Rectal smooth muscle tissue (tissue), 1 donor: ENCODE measurements around the gene DUSP14.

Experiments
- H3K27ac ChIP-seq: one replicate; pipeline ENCODE4 v1.7.0; 2013; ENCODE audit warnings: low read depth, low read length, inconsistent platforms
- H3K27me3 ChIP-seq: one replicate; pipeline ENCODE4 v1.7.0; 2013; ENCODE audit warnings: low read length; ENCODE audit not compliant: control insufficient read depth, insufficient read depth
- H3K36me3 ChIP-seq: one replicate; pipeline ENCODE4 v1.7.0; 2013; ENCODE audit warnings: low read length; ENCODE audit not compliant: control insufficient read depth, insufficient read depth
- H3K4me1 ChIP-seq: one replicate; pipeline ENCODE4 v1.7.0; 2013; ENCODE audit warnings: low read length; ENCODE audit not compliant: control insufficient read depth, insufficient read depth
- H3K4me3 ChIP-seq: one replicate; pipeline ENCODE4 v1.7.0; 2013; ENCODE audit warnings: low read length
- H3K9ac ChIP-seq: one replicate; pipeline ENCODE4 v1.7.0; 2013; ENCODE audit warnings: low read length

Gene DUSP14

DNA sequence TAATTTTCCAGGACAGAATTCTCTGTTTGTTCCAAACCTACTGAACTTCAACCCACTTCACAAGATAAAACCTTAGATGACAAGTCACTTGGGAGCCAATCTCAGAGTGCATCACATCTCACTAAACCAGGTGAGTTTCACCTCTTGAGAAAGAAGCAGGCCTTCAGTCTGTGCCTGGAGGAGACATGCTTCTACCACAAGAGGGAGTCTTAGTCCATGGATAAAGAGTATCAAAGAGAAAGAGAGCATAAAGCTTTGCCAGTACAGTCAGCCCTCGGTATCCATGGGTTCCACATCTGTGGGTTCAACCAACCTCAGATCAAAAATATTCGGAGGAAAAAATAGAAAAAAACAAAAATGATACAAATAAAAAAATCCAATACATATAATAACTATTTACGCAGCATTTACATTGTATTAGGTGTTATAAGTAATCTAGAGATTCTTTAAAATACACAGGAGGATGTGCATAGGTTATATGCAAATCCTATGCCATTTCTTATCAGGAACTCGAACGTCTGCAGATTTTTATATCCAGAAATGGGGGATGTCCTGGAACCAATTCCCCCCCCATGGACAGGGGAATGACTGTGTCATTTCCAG is 37.7 kb downstream of the DUSP14 start:
- H3K9ac ChIP-seq = no peak overlapping the region
- no peaks in the 10 kb centered on the region for H3K27me3 ChIP-seq
- no peaks in the 10 kb centered on the region for H3K4me1 ChIP-seq
- H3K36me3 ChIP-seq = peaks cover 11% of the 10 kb centered on the region
- no peak overlapping the region for H3K27ac ChIP-seq
- H3K4me3 ChIP-seq = no peak overlapping the region

DNA sequence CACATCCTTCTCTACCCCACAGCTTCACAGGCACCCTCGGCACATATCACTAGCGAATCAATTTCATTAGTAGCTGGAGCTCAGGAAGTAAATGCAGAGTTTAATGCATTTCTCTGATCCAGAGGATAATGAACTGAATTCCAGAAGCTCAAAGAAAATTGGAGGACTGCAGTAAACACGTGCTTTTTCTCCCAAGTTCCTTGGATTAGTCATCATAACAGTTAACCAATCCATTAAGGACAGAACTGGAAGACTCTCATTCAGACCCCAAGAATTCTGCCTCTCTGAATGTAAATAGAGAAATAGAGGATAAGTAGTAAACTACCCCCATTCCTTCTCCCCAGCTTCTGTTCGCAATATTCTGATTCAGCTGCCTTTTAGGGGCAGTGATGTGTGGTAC is 40.7 kb downstream of the DUSP14 start:
- H3K36me3 ChIP-seq = peaks cover 7% of the 10 kb centered on the region
- no peaks in the 10 kb centered on the region for H3K4me1 ChIP-seq
- no peak overlapping the region for H3K9ac ChIP-seq
- no peaks in the 10 kb centered on the region for H3K27me3 ChIP-seq
- no peak overlapping the region for H3K4me3 ChIP-seq
- H3K27ac ChIP-seq = no peak overlapping the region

DNA sequence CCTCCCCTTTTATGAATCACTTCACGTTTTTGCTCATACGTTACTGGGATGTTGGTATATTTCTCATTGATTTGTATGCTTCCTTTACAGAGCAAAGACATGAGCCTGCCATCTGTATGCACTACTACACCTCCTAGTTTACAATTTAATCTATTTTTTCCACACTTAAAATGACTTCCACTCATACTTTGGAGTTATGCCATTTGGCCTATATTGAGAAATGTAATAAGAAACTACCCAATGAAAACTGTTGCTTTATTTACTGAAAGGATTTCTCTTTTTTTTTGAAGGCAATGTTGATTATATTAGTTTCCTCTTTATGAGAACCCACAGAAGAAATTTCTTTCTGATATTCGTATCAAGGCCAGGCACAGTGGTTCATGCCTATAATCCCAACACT is 43.1 kb downstream of the DUSP14 start:
- no peak overlapping the region for H3K27ac ChIP-seq
- H3K9ac ChIP-seq = no peak overlapping the region
- no peak overlapping the region for H3K4me3 ChIP-seq
- H3K36me3 ChIP-seq = peaks cover 26% of the 10 kb centered on the region
- H3K4me1 ChIP-seq = no peaks in the 10 kb centered on the region
- no peaks in the 10 kb centered on the region for H3K27me3 ChIP-seq

DNA sequence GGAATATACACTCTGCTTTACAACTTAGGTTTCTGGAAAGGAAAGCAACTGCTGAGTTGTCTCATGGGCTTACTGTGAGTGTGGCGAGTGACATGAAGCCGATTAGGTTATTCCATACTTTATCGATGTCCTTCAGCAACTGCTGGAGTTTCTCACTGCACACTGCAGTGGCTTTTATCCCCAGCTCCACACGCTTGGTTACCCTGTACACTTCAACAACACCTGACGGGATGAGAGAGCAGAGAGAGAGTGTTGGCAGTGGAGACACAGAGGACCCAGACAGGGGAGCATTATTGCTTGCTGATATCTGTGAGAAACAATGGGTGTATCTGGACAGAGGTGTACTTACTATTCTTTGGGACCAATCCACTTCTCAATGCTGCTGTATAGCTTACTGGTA is 46.2 kb downstream of the DUSP14 start:
- H3K36me3 ChIP-seq = peaks cover 42% of the 10 kb centered on the region
- no peaks in the 10 kb centered on the region for H3K27me3 ChIP-seq
- no peak overlapping the region for H3K27ac ChIP-seq
- no peak overlapping the region for H3K4me3 ChIP-seq
- H3K4me1 ChIP-seq = no peaks in the 10 kb centered on the region
- H3K9ac ChIP-seq = no peak overlapping the region

DNA sequence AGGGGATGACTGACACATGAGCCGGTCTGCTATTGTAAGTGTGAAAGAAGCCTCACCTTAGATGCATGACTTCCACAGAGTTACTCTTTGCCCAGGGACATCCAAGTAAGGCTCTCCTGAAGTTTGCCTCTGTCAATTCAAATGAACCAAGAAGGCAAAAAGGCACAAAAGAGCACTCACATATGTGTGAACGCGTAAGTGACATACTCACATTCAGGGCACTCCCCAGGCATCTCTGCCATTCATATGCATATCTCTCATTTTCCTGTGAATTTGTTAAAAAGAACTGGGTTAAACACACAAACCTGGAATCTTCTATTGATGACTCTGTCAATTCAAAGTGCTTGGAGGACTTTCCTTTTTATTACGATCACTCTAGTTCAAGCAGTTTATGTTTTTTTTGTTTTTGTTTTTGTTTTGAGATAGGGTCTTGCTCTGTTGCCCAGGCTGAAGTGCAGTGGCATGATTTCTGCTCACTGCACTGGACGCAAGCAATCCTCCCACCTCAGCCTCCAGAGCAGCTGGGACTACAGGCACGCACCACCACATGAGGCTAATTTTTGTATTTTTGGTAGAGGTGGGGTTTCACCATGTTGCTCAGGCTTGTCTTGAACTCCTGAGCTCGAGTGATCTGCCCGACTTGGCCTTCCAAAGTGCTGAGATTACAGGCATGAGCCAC is 49.4 kb downstream of the DUSP14 start:
- H3K4me3 ChIP-seq = no peak overlapping the region
- H3K27me3 ChIP-seq = no peaks in the 10 kb centered on the region
- no peak overlapping the region for H3K27ac ChIP-seq
- no peak overlapping the region for H3K9ac ChIP-seq
- peaks cover 56% of the 10 kb centered on the region for H3K36me3 ChIP-seq
- H3K4me1 ChIP-seq = no peaks in the 10 kb centered on the region

DNA sequence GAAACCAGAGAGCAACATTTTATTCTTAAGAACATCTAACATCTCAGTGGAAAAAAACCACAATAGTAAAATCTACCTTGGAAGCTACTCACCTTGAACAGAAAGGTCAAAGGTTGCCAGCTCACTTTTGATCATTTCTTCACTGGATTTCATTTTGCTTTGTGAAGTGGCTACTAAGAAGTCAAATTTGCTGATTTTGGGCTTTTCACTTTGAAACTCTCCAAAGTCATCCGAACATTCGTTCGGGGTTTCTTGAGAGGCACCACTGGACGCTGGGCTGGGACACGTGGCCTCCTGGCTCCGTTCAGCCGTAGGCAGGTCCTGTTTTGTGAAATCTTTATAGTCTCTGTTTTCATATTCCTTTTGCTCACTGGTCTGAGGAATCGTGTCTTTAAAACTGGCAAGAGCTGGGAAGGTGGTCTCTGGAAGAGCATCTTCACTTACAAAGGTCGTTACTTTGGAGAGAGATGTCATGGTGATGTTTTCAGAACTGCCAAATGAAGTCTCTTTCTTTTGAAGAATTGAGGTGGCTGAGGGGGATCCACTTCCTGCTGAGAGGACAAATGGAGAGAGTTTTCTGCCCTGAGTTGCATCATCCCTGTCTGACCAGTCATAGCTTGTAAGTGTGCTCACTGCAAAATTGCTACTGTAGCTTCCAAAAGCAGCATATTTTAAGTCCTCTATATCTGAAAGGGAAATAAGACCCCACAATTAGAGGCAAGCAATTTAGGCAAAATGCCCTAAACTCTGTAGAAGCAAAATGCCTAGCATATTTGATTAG is 52.4 kb downstream of the DUSP14 start:
- Histone ChIP-seq H3K27ac (no peak overlapping the region), H3K4me1 (no peaks in the 10 kb centered on the region), H3K4me3 (no peak overlapping the region), H3K36me3 (peaks cover 40% of the 10 kb centered on the region), H3K9ac (no peak overlapping the region), H3K27me3 (no peaks in the 10 kb centered on the region)

DNA sequence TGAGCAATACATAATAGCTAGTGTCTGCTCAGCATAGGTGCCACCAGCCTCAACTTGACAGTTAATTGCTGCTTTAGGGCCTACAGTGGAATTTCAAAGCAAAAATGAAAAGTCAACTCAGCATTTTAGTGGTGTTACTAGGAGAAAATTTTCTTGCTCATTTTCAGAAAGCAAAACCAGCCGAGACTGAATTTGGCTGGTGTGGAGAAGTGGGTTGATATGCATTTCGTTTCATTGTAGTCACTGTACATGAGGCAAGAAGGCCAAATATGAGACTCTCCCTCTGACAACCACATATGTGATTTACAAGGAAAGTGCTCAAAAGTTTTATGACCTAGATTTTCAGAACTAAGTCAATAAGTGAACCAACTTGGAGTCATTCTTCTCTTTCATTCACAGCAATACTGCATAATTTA is 54.0 kb downstream of the DUSP14 start:
- Histone ChIP-seq H3K27ac (no peak overlapping the region), H3K36me3 (peaks cover 30% of the 10 kb centered on the region), H3K9ac (no peak overlapping the region), H3K4me3 (no peak overlapping the region), H3K4me1 (no peaks in the 10 kb centered on the region), H3K27me3 (no peaks in the 10 kb centered on the region)

DNA sequence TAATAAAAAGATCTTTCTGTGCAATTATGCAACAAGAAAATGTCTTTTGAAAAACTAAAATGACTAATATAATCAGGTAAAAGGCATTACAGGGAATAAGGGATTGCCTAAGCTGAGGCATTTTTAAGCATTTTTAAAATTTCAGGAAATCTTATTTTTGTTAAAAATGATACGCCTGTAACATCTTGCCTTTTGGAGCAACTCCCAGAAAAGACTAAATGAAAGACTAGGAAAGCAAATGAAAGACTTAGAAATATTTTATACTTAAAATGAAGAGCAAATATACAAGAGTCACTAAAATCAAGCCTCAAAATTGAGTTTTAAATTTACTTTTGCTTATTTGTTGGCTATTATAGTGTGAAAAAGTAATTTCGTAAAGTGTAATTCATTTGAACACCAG is 55.8 kb downstream of the DUSP14 start:
- no peaks in the 10 kb centered on the region for H3K27me3 ChIP-seq
- H3K36me3 ChIP-seq = peaks cover 14% of the 10 kb centered on the region
- no peaks in the 10 kb centered on the region for H3K4me1 ChIP-seq
- H3K27ac ChIP-seq = no peak overlapping the region
- no peak overlapping the region for H3K4me3 ChIP-seq
- H3K9ac ChIP-seq = no peak overlapping the region

DNA sequence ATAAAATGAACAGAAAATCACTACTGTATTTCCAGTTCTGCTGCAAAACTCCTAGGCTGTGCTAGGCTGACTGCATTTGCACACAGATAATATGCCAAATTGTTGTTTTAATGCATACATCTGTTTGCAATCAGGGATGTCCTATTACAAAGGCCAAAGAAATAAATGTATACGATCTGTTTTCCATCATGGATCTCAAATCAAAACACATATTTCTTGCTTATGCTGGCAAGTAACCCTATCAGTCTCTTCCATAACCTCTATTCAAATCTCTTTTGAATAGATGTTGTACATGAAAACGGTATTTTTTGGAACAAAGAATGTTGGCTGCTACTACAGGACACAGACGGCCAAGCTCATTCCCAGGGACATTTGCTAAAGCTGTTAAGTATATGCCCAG is 56.6 kb downstream of the DUSP14 start:
- no peaks in the 10 kb centered on the region for H3K4me1 ChIP-seq
- H3K27me3 ChIP-seq = no peaks in the 10 kb centered on the region
- H3K4me3 ChIP-seq = no peak overlapping the region
- H3K36me3 ChIP-seq = peaks cover 10% of the 10 kb centered on the region
- H3K9ac ChIP-seq = no peak overlapping the region
- no peak overlapping the region for H3K27ac ChIP-seq

DNA sequence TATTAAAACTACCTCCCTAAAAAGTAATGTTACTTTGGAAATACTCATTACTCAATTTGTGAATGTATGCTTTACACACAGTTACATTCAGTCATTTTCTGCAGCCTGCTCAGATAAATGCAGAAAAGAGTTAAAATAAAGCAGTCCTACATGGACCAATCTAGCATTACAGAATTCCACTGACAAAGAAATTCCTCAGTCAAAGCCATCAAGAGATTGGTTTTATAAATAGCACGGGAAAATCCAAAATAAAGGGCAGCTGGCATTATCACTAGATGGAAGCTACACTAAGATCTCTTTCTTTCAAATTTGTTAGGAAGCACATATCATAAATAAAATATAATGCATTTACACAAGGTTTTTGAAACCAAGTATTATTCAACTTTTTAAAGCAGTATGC is 58.3 kb downstream of the DUSP14 start:
- no peak overlapping the region for H3K9ac ChIP-seq
- H3K4me3 ChIP-seq = no peak overlapping the region
- H3K36me3 ChIP-seq = peaks cover 1% of the 10 kb centered on the region
- H3K27me3 ChIP-seq = no peaks in the 10 kb centered on the region
- no peaks in the 10 kb centered on the region for H3K4me1 ChIP-seq
- no peak overlapping the region for H3K27ac ChIP-seq

DNA sequence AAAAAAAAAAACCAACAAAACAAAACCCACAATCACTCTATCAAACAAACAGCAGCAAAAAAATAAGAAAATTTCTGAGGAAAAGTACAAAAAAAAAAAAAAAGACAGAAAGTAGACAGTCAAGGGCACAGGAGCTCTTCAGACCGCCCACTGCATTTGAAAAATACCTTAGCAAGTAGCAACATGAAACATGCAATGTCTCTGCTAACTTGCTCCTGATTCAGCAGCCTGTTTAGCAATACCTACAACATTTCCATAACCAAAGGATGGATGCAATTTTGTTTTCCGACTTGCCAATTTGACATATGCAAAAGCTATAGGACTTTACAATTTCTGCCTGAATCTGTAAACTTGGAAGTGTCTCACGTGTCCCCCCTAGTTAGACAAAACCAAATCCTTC is 62.1 kb downstream of the DUSP14 start:
- H3K27ac ChIP-seq = no peak overlapping the region
- no peaks in the 10 kb centered on the region for H3K27me3 ChIP-seq
- H3K9ac ChIP-seq = no peak overlapping the region
- H3K4me1 ChIP-seq = no peaks in the 10 kb centered on the region
- peaks cover 3% of the 10 kb centered on the region for H3K36me3 ChIP-seq
- H3K4me3 ChIP-seq = no peak overlapping the region

DNA sequence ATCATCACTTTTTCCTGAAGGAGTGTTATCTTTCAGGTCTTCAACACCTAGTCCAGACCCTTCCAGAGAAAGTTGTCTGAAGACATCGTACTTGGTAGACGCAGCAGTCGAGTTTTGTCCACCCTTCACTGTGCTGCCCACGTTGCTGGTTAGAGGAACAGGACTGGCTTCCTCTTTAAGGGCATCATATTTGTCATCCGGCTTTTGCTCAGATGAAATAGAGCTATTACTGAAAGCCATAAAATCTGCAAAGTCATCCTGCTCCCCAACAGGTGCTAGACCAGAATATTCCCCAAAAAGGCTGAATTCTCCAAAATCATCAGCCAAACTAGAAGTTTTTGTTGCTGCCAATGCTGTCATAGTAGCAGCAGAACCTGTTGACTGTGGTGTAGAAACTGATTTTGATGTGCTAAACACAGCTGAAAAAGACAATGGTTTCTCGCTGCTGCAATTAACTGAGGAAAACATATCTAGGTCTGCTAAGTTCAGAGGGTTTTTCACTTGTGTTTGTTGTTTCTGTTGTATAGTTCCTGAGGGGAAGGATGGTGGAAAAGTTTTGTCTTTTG is 63.8 kb downstream of the DUSP14 start:
- H3K36me3 ChIP-seq = peaks cover 8% of the 10 kb centered on the region
- H3K27me3 ChIP-seq = no peaks in the 10 kb centered on the region
- H3K27ac ChIP-seq = no peak overlapping the region
- H3K9ac ChIP-seq = no peak overlapping the region
- H3K4me3 ChIP-seq = no peak overlapping the region
- H3K4me1 ChIP-seq = no peaks in the 10 kb centered on the region
